ENCODE results near the gene FBXL3.
"Not testable (repeated sequence)": the region's sequence is repeated elsewhere in the genome, so short reads cannot be mapped to it uniquely, and the experiment has no call there.

Gene FBXL3

DNA sequence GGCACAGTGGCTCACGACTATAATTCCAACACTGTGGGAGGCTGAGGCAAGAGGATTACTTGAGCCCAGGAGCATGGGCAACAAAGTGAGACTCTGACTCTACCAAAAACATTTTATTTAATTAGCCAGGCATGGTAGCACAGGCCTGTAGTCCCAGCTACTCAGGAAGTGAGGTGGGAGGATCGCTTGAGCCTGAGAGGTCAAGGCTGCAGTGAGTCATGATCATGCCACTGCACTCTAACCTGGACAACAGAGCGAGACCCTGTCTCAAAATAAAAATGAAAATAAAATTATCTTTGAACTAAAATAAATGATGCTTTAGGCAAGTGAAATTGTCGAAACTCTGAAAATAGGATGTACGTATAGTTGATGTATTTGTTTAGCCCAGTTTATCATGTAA is 43.3 kb downstream of the FBXL3 start:
- no peak for DNase-seq (ENCODE audit: low read depth, low spot score)

DNA sequence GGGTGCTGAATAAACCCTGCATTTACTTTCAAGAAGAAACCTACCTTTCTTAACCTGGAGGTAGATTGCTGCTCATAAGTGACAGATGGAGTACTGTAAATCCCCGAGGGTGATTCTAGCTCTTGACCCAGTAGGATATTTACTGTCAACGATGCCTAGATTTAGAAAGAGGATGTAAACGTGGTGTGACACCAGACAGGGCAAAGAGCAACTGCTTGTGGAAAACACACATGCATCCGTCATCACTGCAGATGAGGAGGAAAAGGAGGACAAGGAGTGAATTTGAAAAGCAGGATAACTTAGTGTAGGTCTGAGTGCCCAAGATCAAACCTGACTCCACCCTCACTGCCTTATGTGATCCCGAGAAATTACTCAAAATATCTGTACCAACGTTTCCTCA is 44.9 kb downstream of the FBXL3 start:
- no peak for DNase-seq (ENCODE audit: low read depth, low spot score)

DNA sequence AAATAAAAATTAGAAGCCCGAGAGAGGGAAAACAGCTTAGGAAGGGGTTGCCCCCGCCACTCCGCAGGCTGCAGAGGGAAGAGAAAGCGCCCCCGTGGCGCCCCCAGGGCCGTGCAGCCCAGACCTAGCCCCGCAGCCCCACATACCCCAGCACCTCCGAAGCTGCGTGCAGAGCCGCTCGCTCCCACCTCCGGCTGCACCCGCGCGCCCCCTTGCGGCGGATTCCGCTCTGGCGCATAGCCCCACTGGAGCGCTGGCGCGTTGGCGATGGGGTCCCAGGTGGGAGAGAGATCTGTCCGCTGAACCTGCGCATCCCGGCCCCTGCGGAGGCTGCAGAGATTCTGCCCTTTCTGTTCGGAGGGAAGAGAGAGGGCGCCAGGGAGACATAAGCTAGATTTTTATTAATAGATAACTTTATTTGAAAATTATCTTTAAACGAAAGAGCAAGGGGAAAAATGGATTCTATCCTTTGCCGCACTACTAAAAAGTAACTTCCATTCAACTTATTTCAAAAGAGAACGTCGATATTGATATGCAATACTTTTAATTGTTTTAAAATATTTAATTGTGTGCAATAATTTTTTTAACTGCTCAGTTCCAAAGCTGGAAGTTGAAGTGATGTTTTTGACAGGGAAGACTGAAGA is 46.8 kb downstream of the FBXL3 start:
- DNase-seq (ENCODE audit: low read depth, low spot score), result peak; percentile 71

DNA sequence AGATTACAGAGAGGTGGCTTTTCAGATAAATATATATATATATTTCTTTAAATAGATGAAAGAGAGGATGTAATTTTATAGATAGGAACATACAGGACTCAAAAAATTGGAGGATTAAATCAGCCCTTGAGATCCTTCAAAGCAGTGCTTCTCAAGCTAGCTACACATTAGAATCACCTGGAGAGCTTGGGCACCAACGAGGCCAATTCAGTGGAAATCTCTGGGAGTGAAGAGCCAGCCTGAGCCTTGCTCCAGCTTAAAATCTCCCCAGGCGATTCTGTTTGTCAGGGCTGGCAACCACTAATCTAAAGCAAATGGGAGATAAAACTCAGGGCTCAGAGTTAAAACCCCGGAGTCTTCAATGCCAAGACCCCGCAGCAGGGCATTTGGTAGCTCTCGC is 50.0 kb downstream of the FBXL3 start:
- DNase-seq (ENCODE audit: low read depth, low spot score), result no peak

DNA sequence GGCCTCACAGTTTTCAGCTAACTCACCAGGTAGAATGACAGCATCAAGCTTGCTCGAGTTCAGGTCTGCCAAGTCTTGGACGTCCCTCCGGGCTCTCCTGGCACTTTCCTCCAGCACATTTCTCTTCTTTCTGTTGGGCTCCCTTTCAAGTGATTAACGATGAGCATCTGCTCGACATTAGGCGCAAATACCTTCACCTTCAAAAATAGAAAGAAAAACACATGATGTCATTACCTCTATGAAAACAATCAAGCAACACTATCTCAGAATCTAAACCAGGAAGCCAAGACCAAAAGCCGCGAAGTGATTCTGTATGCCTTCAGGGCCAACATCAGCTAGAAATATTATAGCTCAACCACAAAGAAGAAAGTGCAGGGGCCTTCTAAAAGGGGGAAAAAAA is 50.5 kb downstream of the FBXL3 start:
- no peak for DNase-seq (ENCODE audit: low read depth, low spot score)

DNA sequence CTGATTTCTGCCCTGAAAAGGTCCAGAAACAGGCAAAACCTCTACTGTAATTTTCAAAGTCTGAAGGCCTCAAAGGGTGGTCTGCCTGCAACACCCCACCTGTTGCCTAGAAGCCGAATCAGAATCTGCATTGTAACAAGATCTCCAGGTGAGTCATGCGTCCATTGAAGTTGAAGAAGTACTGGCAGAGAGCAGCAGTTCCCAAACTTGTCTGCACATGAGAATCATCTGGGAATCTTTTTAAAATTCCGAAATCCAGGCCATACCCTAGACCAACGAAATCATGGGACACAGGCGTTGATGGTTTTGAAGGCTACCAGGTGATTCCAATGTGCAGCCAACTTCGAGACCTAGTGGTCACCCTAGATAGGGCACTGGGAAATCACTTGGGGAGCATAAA is 51.1 kb downstream of the FBXL3 start:
- DNase-seq (ENCODE audit: low read depth, low spot score), result no peak

DNA sequence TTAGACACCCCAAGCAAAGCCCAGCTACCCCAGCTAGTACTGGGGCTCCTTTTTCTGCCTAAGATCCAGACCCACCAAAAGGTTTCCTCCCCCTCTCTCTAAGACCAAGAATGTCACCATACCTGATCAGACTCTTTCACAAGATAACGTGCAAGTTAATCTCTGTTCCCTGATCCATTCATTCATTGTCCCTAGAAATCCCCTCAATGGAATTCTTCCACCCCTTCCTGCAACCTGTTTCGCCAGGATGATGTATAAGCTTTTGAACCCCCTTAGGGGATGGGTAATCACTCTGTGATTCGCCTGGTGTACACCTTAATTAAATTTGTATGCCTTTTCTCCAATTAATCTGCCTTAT is 52.4 kb downstream of the FBXL3 start:
- no peak for DNase-seq (ENCODE audit: low read depth, low spot score)

DNA sequence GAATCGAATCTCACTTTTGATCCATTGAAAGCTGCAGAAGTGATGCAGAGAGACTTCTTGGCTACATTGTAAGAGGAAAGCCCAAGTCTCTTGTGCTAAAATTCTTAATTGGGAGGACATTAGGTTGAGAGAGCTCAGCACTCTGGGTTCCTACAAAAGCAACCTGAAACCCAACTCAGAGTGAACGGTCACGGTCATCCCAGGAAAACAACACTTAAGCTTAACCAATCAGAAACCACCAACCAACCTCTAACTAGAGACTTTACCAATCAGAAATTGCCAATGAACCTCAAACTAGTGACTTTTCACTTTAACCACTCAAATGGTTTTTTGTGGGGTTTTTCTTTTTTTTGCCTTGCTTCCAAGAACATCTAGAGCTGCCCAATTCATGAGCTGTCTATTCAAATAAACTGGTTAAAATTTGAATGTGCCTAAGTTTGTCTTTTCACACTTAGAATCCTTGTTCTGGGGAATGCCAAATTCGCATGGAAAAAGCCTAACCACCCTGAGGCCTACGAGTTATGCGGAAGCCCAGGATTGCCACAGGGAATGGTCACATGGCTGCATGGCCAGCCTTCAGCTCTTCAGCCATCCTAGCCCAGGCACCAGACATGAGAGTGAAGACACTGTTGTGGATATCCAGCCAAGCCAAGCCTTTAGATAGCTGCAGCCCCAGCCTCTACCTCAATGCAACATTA is 52.9 kb downstream of the FBXL3 start:
- no peak for DNase-seq (ENCODE audit: low read depth, low spot score)

DNA sequence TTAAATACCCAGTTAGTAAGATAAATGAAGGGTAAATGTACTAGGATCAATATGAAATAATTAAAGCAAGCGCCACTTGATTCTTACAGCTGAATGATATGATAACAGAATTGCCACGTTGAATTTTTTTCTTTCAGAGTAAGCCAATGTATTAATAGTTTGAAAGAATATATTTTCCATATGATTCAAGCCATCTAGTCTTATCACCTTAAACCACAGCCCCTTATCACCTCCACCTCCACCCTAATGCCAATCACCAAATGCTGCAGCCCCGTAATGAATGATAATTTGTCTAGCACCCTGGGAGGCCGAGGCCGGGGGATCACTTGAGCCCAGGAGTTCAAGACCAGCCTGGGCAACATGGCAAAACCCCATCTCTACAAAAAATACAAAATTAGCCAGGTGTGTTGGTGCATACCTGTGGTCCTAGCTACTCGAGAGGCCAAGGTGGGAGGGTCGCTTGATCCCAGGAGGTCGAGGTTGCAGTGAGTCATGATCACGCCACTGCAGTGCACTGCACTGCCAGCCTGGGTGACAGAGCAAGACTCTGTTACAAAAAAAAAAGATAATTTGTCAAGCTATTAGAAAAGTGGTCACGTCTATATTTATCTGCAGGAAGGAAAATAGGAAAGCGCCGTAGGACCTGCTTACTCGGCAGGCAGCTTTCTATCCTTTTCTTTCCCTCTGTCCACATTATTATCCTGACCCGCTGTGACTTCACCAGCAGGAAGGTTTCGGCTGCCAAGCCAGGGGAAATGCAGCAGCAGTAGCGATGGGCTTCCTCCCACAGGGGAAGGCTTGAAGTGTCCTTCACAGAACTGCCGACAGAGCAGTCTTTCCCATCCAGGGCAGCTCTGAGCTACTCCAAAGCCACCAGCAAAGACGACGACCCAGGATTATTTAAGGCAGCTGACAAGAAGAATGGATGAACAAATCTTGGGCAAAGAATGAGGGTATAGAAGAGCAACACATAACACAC is 54.8 kb downstream of the FBXL3 start:
- DNase-seq (ENCODE audit: low read depth, low spot score), result no peak

DNA sequence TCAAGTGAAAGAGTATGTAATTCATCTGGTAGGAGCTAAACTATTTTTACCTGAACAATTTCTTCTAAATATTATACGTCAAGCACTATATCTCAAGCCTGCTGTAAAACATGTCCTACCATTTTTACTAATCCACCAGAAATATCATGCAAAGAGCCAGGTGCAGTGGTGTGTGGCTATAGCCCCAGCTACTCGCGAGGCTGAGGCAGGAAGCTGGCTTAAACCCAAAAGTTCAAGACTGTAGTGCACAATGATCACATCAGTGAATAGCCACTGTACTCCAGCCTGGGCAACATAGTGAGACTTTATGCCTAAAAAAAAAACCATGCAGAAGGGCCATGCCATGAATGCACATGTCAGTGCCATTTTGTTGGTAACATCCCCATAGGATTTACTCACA is 55.7 kb downstream of the FBXL3 start:
- no peak for DNase-seq (ENCODE audit: low read depth, low spot score)

DNA sequence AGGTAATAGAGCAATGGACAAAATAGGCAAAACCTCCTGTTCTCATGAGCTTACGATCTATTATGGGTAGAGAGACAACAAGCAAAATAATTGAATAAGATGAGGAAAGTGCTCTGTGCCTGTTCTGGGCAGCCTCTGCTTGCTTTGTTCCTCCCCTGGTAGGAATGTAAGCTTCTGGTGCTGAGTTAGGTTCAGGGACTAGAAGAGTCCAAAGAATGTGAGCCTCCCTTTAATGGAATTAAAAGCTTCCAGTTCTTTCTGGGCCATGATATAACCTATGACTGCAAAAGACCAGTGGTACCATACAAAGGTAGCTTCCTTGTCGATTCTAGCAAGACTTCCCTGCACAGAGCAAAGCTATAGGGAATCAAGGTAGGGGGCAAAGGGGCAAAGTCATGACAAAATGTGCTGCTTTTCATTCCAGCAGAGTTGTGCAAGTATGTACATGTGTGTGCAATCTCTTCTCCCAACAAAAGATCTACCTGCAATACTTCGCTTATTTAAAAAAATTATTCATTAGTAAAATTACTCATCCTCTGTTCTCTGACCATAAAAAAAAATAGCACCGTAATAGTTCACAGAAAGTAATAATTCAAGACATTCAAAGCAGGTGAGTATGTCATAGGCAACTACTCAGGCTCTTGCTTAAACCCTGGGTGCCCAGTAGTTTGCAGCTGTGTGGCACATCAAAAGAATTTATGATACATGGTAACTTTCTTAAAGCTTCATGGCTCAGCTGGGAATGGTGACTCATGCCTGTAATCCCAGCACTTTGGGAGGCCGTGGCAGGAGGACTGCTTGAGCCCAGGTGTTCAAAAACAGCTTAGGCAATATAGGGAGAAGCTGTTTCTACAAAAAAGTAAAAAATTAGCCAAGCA is 57.2 kb downstream of the FBXL3 start:
- no peak for DNase-seq (ENCODE audit: low read depth, low spot score)

DNA sequence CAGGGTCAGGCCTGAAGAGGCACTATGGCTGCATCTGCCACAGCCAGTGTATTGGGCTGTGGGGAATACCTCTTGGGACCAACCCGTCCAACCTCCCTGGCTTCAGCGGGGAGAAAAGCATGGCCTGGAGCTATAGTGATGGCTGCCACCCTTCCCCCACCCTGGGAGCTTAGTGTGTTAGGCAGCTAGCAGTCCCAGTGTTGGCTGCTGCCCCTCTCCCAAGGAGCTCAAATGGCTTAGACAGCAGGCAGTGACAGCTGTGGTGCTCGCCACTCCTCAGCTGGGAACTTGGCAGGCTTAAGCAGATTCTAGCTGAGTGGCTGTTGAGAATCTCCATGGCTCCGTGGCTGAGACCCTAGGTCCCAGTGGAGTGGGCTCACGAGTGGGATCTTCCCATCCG is 58.9 kb downstream of the FBXL3 start:
- no peak for DNase-seq (ENCODE audit: low read depth, low spot score)

DNA sequence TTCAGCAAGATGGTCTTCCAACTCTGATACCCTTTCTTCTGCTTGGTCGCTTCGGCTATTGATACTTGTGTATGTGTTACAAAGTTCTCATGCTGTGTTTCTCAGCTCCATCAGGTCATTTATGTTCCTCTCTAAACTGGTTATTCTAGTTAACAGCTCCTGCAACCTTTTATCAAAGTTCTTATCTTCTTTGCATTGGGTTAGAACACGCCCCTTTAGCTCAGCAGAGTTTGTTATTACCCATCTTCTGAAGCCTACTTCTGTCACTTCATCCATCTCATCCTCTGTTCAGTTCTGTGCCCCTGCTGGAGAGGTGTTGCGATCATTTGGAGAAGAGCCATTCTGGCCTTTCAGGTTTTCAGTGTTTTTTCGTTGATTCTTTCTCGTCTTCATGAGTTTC is 59.9 kb downstream of the FBXL3 start:
- DNase-seq (ENCODE audit: low read depth, low spot score), result no peak

DNA sequence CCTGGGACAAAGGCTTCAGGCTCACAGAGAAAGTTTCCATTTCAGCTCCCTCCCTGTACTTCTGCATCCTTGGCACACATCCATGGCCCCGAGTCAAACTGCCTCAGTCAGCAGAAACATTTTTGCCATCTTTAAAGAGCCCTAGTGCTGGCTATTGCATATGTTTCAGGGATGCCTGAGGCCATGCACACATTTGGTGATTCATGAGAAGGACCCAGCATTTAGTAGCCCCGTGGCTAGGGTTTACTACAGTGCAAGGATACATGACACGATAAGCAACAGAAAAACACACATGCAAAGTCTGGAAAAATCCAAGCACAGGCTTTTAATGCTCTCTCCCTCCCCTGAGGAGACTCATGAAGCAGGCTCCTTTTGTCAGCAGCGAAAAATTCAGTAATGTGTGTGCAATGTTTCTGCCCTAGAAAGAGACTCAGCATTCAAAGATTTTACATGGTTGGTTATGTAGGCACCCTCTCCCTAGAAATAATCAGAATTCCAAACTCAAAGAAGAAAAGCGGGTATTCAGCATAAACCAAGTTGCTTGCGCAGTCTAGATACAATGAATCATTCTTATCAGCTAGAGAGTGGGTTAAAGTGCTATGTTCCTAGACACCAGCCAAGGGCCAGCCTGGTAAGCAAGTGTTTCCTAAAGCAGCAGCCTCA is 61.1 kb downstream of the FBXL3 start:
- no peak for DNase-seq (ENCODE audit: low read depth, low spot score)

DNA sequence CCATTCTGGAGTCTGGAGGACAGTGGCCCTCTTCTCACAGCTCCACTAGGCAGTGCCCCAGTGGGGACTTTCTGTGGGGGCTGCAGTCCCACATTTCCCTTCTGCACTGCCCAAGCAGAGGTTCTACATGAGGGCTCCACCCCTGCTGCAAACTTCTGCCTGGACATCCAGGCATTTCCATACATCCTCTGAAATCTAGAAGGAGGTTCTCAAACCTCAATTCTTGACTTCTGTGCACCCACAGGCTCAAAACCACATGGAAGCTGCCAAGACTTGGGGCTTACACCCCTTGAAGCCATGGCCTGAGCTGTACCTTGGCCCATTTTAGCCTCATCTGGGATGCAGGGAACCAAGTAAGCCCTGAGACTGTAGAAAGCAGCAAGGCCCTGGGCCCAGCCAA is 67.2 kb downstream of the FBXL3 start:
- DNase-seq (ENCODE audit: low read depth, low spot score), result not testable (repeated sequence)

DNA sequence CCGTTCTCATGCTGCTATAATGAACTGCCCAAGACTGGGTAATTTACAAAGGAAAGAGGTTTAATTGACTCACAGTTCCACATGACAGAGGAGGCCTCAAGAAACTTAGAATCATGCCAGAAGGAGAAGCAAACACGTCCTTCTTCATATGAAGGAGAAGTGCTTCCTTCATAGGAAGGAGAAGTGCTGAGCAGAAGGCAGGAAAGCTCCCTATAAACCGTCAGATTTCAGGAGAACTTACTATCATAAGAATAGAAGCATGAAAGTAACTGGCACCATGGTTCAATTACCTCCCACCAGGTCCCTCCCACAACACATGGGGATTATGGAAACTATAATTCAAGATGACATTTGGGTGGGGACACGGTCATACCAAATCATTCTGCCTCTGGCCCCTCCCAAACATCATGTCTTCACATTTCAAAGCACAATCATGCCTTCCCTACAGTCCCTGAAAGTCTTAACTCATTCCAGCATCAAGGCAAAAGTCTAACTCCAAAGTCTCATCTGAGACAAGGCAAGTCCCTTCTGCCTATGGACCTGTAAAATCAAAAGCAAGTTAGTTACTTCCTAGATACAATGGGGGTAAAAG is 68.0 kb downstream of the FBXL3 start:
- DNase-seq (ENCODE audit: low read depth, low spot score), result no peak

DNA sequence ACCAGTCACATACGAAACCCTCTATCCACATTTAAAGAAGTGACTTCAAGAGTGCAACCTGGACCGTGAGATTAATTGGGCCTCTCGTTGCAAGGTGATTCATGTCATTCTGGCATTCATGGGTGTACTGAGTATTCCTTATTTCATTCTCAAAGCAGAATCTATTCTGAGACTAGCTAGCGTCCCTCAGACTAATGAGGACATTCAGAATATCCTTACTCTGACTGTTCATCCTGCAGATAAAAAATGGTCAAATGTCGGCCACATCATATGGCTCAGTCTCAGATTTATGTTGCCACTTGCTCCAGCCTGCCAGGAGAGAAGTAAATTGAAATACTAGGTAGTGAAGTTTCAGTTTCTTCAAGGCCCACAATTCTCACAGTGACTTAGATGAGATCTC is 71.3 kb downstream of the FBXL3 start:
- no peak for DNase-seq (ENCODE audit: low read depth, low spot score)

All from activated CD4-positive, CD25-positive, alpha-beta regulatory T cell treated with anti-CD3 and anti-CD28 coated beads, Interleukin-2, amount 50 U/mL, for 16 hours (primary cell).